SK-N-MC (cell line): ENCODE results near the gene PPP1R37.

ENCODE experiments used
- EZH2 ChIP-seq: fragments of 200-600 bp; sonication (generic); IDR thresholded peaks from one replicate; pipeline ENCODE4 v1.6.1; 2017; ENCODE audit warnings: antibody characterized with exemption
- POLR2AphosphoS5 ChIP-seq: IDR thresholded peaks from 2 replicates; pipeline ENCODE4 v1.6.1; 2012; ENCODE audit warnings: mild to moderate bottlenecking, low read depth, low read length, borderline replicate concordance

- TF ChIP-seq POLR2AphosphoS5 = no peak
- TF ChIP-seq EZH2 = no peak
Measured at GRCh38 chr19:45163751-45164460, 70.9 kb downstream of the PPP1R37 start.
